NB4 (cell line): ENCODE data around the gene GMIP.

ENCODE experiments used
- CTCF ChIP-seq: IDR thresholded peaks from one replicate; pipeline ENCODE4 v1.5.1; 2012; ENCODE audit warnings: low read depth, low read length
- POLR2A ChIP-seq: IDR thresholded peaks from 2 replicates; pipeline ENCODE4 v1.6.1; 2011; ENCODE audit warnings: mild to moderate bottlenecking; ENCODE audit not compliant: insufficient read length; ENCODE audit errors: extremely low read depth

GRCh38 chr19:19602136-19602712, 41.2 kb downstream of the GMIP start:
- no peak for TF ChIP-seq CTCF
- no peak for TF ChIP-seq POLR2A
